Measurements from ENCODE around the gene METTL13. TPM values are rescaled to one million over a fixed set of nuclear protein-coding genes. Genes with fewer than 3 reads are reported as not detected.

Gene METTL13
- total RNA-seq: 22.1 and 31.6 TPM in 2 replicates

GRCh38 chr1:171781176-171781875, at the start of gene METTL13:
Gene METTL13 (plus strand): TSS chr1:171781660. CDS start chr1:171781968, 308 bp downstream.

GRCh38 chr1:171741872-171742576, 39.4 kb upstream of the METTL13 start, which contains the start of gene VAMP4:
Gene VAMP4 (minus strand): TSS chr1:171742065. CDS start chr1:171738414, 3,651 bp downstream.

GRCh38 chr1:171841050-171841910, 59.8 kb downstream of the METTL13 start, which contains the start of gene DNM3:
Gene DNM3 (plus strand): TSS chr1:171841498. CDS start chr1:171841657, 159 bp downstream.

Other genes starting within 250 kb of the METTL13 start
- not detected in 2 replicates for gene MYOCOS, start 159.4 kb upstream of the METTL13 start, total RNA-seq
- not detected in 2 replicates for gene MYOC, start 129.0 kb upstream of the METTL13 start, total RNA-seq
- 4.9 and 6.8 TPM in 2 replicates for gene VAMP4, start 39.6 kb upstream of the METTL13 start, total RNA-seq
- 0.76 and 0.97 TPM in 2 replicates for gene DNM3, start 59.8 kb downstream of the METTL13 start, total RNA-seq